ENCODE results near the gene CDK4.

The CDK4 gene

DNA sequence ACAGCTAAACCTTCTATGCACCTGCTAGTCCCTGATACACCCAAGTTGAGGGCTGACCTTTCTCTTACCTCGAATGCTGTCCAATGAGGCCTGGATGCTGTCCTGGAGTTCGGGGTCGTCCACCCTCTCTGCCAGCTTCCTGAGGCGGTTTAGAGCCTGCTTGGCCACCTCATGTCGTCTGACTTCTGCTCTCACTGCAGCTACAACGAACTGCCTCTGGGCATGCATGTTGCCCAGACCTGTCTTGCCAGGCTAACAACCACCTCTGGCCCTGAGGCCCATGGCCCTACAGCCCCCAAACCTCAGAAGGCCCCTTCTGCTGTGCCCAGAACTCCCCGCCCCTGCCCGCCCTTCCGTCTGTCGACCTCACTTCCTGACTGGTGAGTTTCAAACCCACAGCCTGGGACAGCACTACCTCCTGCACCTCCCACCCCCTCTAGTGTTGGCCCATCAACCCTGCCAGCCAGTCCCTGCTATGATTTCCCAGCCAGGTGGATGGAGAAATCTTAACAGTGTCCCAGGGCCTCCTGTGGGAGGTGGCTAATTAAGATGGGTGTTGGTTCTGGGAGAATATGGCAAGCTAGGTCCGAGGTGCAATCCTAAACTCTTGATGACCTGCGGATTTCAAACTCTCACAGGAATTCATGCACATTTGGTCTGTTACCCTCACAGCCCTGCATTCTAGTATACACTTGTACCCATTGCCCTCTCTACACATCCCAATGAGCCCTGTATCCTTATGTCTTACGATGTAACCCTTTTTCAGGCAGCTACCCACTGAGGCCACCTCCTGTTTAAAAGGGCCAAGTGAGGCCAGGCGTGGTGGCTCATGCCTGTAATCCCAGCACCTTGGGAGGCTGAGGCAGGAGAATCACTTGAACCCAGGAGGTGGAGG, 10.0 kb downstream of the CDK4 start:
- DNase-seq (ENCODE audit: insufficient read length, low spot score) (peak; percentile 69), FAIRE-seq (peak; percentile 92)
- no peak for TF ChIP-seq POU2F2 (IDR thresholded peaks at IDR 0.05; ENCODE audit: low read depth, low read length)
- no peak for TF ChIP-seq TAF1 (IDR thresholded peaks at IDR 0.05; ENCODE audit: low read depth, low read length)
- no peak for TF ChIP-seq PAX5 (IDR thresholded peaks at IDR 0.05; ENCODE audit: insufficient read depth, low read length, severe bottlenecking)
- no peak for TF ChIP-seq POLR2A (IDR thresholded peaks at IDR 0.05; ENCODE audit: low read depth, low read length)
- TF ChIP-seq SPI1 (IDR thresholded peaks at IDR 0.05; ENCODE audit: low read depth, low read length) = no peak
- no peak for TF ChIP-seq POLR2AphosphoS5 (IDR thresholded peaks at IDR 0.05; ENCODE audit: low read depth, low read length)

DNA sequence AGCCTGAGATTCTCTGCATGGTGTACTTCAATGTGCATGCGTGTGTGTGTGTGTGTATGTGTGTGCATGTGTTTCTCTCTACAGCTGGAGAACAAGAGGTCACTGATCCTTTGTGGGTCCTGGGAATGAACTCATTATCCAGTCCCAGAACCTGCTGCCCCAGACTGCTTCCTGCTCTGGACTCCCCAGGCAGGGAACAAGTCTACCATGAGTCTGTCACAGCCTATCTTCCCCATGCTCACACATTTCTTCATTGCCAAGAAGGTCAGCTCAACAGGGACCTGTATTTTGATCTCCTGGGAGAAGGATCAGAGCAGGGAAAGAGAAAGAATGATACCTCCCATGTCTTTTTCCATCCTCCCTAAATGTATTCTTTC, 10.7 kb downstream of the CDK4 start:
- FAIRE-seq = no peak
- TF ChIP-seq SPI1 (IDR thresholded peaks at IDR 0.05; ENCODE audit: low read depth, low read length) = no peak
- DNase-seq (ENCODE audit: insufficient read length, low spot score) = no peak

DNA sequence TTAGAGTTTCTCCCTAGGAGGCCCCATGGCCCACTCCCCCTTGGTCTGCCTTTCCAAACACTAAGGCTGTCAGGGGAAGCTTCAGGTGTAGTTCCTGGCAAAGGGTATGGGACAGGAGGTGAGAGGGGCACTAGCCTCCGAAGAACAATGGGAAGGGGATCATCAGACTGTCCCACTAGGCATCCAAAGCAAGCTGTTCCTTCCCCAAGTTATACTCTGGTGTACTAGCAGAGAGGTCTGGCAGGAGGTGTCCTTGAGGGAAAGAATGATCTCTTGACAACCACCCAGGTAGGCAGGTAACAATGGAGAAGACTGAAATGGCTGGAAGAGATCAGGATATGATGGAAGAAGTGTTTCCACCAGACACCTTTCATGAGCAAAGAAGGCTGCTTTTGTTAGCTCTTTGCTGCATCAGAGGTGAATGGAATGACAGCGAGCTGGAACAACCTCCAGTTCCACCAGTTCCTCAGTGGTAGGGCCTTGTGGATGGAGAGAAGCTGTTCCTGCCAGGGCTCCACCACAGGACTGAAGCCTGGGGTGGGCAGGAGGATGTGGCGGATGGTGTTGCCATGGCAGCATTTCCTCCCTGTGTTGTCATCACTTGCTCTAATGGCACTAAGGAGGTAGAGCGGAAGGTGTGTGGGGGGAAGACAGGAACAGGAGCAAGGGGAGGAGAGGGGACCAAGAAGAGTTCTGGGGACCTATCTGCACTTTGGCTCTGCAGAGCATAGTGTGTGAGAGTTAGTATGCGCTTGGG, 11.3 kb downstream of the CDK4 start:
- DNase-seq (ENCODE audit: insufficient read length, low spot score) = peak; percentile 75
- TF ChIP-seq SPI1 (IDR thresholded peaks at IDR 0.05; ENCODE audit: low read depth, low read length) (peak; percentile 40), TAF1 (IDR thresholded peaks at IDR 0.05; ENCODE audit: low read depth, low read length) (no peak)
- FAIRE-seq = peak; percentile 90

DNA sequence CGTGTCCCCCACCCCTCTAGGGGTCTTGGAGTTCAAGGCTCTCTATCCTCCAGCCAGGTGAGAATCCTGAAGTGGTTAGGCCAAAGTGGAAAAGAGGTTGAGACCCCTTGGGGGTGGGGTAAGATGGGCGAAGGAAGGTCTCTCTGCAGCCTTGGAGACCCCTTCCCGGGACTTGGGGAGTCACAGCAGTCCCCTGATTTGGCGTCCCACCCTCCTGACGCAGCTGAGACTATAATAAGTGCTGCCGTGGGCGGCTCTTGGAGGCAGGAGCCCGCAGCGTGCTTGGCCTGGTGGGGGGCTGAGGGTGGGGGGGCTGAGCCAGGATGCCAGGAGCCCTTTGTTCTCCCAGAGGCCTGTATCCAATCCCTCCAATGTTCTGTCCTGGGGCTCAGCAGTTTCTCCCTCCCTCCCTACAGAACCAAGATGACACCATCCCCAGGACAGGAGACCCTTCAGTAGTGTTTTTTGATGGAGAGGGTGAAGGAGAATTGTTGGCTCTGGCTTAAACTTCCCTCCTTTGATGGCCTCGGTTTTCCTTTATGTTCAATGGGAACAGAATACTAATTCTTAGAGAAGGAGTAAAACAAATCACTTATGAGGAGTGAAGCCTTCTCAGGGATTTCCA, 12.1 kb downstream of the CDK4 start:
- no peak for FAIRE-seq
- no peak for TF ChIP-seq POLR2AphosphoS5 (IDR thresholded peaks at IDR 0.05; ENCODE audit: low read depth, low read length)
- no peak for TF ChIP-seq POLR2A (IDR thresholded peaks at IDR 0.05; ENCODE audit: low read depth, low read length)
- TF ChIP-seq TAF1 (IDR thresholded peaks at IDR 0.05; ENCODE audit: low read depth, low read length) = no peak

DNA sequence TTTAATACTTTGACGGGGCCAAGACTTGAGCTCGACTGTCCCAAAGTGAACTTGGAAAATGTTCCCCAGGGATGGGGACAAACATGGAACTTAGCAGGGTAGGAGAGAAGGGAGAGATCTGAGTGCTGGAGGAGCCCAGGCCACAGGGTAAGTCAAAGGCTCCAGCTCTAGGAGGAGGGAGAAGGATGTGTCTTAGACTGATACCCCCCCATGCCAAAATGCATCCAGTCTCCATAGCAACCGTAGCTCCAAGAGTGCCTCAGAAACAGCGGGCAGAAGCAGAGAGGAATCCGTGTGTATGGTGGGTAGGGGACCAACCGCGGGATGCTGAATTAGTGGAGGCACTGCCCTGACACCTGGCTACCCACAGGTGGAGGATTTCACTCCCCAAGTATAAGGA, 12.7 kb downstream of the CDK4 start:
- TF ChIP-seq SPI1 (IDR thresholded peaks at IDR 0.05; ENCODE audit: low read depth, low read length) = no peak
- no peak for TF ChIP-seq TAF1 (IDR thresholded peaks at IDR 0.05; ENCODE audit: low read depth, low read length)
- TF ChIP-seq POLR2AphosphoS5 (IDR thresholded peaks at IDR 0.05; ENCODE audit: low read depth, low read length) = no peak
- TF ChIP-seq POLR2A (IDR thresholded peaks at IDR 0.05; ENCODE audit: low read depth, low read length) = no peak
- TF ChIP-seq POU2F2 (IDR thresholded peaks at IDR 0.05; ENCODE audit: low read depth, low read length) = no peak
- TF ChIP-seq PAX5 (IDR thresholded peaks at IDR 0.05; ENCODE audit: insufficient read depth, low read length, severe bottlenecking) = no peak
- no peak for FAIRE-seq
- no peak for DNase-seq (ENCODE audit: insufficient read length, low spot score)

More for the DNA sequence above, 12.1 kb downstream of the CDK4 start:
- DNase-seq (ENCODE audit: insufficient read length, low spot score) = no peak

DNA sequence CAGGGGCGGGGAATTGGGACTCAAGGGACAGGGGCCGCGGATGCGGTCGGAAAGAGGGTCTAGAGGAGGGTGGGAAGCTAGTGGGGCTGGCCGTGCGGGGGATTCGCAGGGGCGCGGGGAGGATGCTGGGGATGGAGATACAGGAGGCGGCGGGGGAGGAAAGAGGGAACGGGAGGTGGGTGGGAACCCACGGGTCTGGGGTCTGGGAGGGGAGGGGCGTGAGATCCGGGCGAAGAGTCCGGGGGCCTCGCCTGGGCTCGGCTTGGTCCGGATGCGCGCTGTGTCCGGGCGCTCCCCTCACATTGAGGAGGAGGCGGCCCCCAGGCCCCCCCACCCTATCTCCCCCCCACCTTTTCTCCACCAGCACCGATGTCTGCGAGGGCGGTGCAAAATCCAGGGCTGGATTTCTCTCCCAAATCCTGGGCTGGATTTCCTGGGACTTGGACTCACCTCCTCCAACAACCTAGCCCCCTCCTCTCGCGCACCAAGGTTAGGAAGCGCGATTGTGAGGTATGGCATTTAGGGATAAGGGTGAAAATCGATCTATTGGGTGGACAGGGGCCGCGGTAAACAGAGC, 13.4 kb downstream of the CDK4 start, which contains the start of gene AGAP2:
Gene AGAP2, minus strand, starts transcription at position 82 of the 577 bp plus-strand sequence. CDS start 496 bp downstream, outside the sequence.
- TF ChIP-seq POU2F2 (IDR thresholded peaks at IDR 0.05; ENCODE audit: low read depth, low read length) (no peak), SPI1 (IDR thresholded peaks at IDR 0.05; ENCODE audit: low read depth, low read length) (no peak), POLR2AphosphoS5 (IDR thresholded peaks at IDR 0.05; ENCODE audit: low read depth, low read length) (no peak), PAX5 (IDR thresholded peaks at IDR 0.05; ENCODE audit: insufficient read depth, low read length, severe bottlenecking) (no peak), TAF1 (IDR thresholded peaks at IDR 0.05; ENCODE audit: low read depth, low read length) (no peak), POLR2A (IDR thresholded peaks at IDR 0.05; ENCODE audit: low read depth, low read length) (no peak)
- no peak for FAIRE-seq
- DNase-seq (ENCODE audit: insufficient read length, low spot score) = no peak

DNA sequence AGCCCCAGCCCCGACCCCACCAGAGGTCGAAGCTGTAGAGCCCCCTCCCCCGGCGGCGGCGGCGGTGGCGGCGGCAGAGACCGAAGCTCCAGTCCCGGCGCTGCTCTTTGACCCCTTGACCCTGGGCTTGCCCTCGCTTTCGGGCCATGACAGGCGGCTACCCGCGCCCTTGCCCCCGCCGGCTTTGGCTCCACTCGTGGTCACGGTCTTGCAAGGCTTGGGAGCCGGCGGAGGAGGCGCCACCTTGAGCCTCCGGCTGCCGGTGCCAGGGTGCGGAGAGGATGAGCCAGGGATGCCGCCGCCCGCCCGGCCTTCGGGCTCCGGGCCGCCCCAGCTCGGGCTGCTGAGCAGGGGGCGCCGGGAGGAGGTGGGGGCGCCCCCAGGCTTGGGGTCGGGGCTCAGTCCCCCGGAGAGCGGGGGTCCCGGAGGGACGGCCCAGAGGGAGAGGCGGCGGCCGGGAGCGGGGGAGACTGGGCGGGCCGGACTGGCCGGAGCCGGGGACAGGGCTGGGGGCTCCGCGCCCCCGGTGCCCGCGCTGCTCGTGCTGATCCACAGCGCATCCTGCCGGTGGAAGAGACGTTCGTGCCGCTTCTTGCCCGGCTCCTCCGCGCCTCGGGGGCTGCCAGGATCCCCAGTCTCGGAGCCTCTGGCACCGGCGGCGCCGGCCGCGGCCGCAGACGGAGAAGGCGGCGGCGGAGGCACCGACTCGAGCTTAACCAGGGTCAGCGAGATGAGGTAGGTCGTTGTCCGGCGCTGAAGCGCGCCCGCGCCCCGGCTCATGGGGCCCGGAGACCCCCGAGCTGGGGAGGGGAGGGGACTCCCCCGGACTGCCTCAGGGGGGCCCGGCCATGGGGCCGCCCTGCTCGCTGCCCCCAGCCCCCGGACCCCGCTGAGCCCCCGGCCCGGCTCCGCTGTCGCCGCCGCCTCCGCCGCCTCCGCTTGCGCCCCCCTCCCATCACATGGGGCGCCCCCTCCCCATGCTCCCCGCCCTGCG, 14.3 kb downstream of the CDK4 start:
- DNase-seq (ENCODE audit: insufficient read length, low spot score) (no peak), FAIRE-seq (no peak)
- no peak for TF ChIP-seq POLR2AphosphoS5 (IDR thresholded peaks at IDR 0.05; ENCODE audit: low read depth, low read length)
- TF ChIP-seq PAX5 (IDR thresholded peaks at IDR 0.05; ENCODE audit: insufficient read depth, low read length, severe bottlenecking) = no peak
- TF ChIP-seq POLR2A (IDR thresholded peaks at IDR 0.05; ENCODE audit: low read depth, low read length) = no peak
- TF ChIP-seq POU2F2 (IDR thresholded peaks at IDR 0.05; ENCODE audit: low read depth, low read length) = no peak
- no peak for TF ChIP-seq SPI1 (IDR thresholded peaks at IDR 0.05; ENCODE audit: low read depth, low read length)
- TF ChIP-seq TAF1 (IDR thresholded peaks at IDR 0.05; ENCODE audit: low read depth, low read length) = no peak

DNA sequence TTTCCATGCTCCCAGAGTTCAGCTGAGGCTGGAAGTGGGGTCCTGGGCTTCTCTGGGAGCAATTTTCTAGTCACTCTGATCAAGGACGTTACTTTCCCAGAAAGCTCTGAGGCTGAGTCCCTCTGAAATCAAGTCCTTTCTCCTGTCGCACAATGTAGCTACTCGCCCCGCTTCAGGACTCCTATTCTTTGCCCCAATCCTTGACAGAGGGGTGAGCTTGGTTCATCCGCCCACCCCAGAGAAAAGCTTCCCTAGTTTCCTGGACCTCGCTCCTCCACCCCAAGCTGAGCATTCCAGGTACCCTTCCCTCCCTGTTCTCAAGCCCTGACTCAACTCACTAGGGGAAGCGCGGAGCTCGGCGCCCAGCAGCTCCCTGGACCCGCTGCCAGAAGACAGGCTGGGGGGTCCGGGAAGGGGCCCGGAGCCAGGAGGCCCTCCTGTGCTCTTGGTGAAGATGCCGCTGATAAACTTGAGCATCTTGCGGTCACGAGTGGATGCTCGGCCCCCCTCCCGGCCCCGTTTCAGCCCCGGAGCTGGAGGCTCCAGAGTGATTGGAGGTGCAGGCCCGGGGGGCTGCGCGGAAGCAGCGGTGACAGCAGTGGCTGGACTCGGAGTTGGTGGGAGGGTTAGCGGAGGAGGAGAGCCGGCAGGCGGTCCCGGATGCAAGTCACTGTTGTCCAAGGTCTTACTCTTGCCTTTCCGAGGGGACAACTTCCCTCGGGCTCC, 15.2 kb downstream of the CDK4 start:
- DNase-seq (ENCODE audit: insufficient read length, low spot score) (no peak), FAIRE-seq (no peak)
- TF ChIP-seq POLR2AphosphoS5 (IDR thresholded peaks at IDR 0.05; ENCODE audit: low read depth, low read length) (no peak), TAF1 (IDR thresholded peaks at IDR 0.05; ENCODE audit: low read depth, low read length) (no peak), SPI1 (IDR thresholded peaks at IDR 0.05; ENCODE audit: low read depth, low read length) (no peak), POLR2A (IDR thresholded peaks at IDR 0.05; ENCODE audit: low read depth, low read length) (no peak), POU2F2 (IDR thresholded peaks at IDR 0.05; ENCODE audit: low read depth, low read length) (no peak), PAX5 (IDR thresholded peaks at IDR 0.05; ENCODE audit: insufficient read depth, low read length, severe bottlenecking) (no peak)
